GM19372 (cell line): Measurements from ENCODE around the gene SVEP1.
"Not testable (repeated sequence)": the region's sequence is repeated elsewhere in the genome, so short reads cannot be mapped to it uniquely, and the experiment has no call there.

Experiments used
- ATAC-seq: cut with Tn5 transposase; IDR thresholded peaks from one replicate; pipeline ENCODE4 v1.9.1; 2021; ENCODE audit warnings: mild to moderate bottlenecking, low read depth, moderate library complexity; ENCODE audit not compliant: unreplicated experiment

The SVEP1 gene

DNA sequence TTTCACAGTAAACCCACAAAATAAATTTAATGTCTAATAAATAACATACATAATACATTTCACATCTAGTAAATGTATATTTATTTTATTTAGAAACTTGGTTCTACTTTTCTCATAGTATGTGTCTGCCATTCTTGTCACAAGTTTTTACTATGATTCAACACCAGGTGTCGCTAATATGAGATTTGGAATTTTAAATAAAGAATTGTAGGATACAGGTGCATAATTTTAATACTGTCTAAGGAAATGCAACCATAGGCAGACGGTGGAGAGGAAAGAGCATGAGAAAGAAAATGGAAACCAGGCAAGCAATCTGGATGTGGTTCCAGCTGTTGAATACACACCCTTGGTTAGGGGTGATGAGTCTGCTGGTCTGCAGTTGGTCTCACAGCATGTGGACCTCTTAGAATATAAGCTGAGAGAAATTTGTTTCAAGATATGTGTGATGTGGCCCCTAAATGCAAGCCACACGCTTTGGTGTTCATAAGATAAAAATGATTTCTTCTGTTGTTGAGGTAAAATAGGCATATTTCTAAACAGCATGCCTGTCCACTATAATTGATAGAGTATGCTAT lies 127.2 kb downstream of the SVEP1 start:
- ATAC-seq, result no peak

DNA sequence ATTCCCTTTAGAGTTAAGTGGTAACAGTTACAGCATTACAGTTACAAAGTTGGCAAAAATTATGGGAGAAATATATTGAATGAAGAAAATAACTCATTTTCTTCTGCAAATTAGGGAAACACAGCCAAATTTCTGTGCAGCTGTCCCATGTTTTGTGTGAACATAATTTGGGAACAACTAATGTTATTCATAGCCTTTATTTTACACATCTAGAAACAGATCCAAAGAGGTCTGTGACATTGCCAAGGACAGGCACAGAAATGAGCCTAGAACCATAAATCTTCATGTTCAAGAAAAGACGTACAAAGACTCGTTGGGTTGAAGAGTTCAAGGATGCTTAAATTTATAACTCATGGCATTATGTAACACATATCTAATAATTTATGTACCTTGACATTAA lies 127.8 kb downstream of the SVEP1 start:
- ATAC-seq, result no peak

DNA sequence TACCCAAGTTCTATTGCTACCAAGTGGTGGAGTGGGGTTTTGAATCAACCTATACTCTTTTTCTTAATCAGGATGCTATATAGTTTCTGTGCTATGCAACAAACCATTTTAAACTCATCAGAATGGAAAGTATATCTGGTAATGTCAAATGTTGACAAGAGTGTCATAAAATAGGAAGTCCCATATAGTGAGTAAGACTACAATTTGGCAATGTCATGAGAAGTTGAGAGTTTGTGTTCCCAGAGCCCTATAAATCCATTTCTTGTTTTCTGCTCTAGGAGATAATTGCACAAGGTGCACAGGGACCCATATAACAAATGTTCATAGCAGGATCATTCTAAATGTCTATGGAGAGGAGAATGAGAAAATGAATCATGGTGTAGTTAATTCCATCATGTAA lies 132.1 kb downstream of the SVEP1 start:
- ATAC-seq, result no peak

DNA sequence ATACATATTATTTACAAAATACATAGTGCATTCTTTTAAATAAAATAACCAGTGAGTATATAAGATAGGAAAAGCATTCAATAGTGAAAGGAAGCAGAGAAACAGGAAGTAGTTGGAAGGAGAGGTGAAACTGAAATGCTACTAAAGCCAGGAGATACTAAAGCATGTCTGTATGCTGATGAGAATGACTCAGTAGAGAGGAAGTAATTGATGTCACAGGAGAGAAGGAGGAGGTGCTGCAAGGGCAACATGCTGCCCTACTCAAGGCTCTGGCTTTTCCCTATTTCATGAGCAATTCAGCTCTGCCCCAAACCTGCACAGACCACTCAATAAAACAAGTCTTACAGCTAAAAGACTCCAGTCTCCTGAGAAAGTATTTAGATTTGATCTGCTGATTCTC lies 133.4 kb downstream of the SVEP1 start:
- no peak for ATAC-seq

DNA sequence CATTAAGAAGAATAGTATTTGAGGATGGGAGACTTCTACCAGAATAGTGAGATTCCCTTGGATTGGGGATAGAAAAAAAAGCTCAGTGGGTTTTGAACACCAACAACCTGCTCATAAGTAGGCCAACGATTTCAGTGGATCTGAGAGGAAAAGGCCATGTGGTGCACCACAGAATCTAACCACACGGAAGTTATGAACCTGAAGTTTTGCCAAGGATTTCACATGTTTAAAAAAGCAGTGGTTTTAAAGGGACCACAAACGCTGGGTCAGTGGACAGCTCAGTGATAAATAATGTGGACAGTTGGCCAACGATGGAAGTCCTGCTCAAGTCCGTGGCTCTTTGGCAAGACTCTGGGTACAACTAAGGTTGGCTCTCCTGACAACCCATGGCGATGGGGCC lies 134.6 kb downstream of the SVEP1 start:
- ATAC-seq, result no peak

DNA sequence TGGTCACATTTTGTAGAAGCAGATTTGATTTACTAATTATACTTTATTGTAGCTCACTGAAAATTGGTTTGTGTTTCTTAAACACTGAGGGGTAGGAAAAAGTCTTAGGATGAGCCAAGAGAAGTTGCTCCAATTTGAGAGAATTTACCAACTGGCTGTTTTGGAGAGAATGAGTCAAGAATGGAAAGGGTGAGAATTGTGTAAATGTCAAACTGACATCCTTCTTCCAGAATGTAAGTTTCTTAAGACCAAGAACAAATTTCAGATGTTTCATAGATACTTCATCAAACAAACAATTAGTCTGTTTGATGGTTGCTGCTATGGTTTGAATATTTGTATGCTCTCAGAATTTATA lies 135.7 kb downstream of the SVEP1 start:
- ATAC-seq, result no peak

DNA sequence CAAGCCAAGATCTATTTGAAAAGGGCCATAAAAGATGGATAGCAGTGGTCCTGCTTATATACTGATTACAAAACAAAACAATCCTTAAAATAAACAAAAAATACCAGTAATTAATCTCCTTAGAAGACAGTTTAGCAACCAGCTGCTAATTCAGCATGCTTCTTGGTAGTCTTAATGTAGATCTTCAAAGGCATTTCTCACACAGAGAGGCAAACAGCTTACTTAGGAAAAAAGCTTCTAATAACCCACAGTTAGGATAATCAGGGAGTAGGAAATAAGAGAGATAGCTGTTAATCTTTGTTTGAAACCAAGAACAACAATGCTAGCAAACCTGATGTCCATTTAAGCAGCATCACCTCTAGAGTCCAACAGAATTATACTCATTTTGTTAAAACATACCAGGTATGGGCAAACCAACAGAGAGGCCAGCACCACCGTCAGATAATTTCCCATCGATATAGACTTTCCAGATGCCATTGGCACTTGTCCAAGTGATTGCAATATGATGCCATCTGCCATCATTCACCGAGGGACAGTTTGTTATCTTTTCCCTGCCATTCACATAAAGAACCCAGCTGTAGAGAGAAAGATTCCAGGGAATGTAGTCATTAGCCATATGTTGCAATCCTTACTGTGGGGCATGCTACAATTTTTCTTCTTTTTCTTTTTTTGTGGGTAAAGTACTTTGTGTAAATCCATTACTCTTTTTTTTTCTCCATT lies 136.2 kb downstream of the SVEP1 start:
- ATAC-seq, result no peak

DNA sequence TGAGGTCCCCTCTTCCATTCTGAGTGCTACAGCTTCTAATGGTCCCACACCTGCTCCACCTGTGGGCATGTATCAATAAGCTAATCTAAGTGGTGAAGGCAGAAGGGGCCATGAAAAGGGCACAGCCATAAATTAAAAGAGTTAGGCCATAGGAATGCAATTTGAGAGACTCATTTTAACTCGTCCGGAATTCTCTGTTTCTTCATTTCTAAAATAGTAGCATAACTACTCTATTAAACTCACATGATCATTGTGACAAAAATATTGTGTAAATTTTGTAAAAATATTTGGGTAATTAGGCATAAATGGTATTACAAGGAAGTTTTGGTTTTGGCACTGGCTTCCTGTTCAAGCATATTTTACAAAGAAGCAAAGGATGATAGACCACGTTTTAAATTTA lies 138.7 kb downstream of the SVEP1 start:
- ATAC-seq, result no peak

DNA sequence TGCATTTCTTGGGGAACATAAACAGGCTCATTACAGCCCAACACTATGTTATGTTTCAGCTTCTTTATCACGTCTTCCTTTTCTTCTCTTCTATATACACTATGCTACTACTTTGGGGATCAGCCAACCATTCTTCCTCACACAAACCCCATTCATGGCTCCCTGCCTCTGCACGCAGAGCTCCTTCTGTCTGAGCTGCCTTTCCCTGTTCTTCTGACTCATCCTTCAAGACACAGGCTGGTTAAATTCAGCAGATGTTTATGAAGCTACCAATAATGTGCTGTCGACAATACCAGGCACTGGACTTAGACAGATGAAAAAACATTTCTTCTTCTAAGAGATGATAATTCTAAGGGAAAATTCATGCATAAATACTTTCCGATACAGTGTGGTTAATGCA lies 139.4 kb downstream of the SVEP1 start:
- no peak for ATAC-seq

DNA sequence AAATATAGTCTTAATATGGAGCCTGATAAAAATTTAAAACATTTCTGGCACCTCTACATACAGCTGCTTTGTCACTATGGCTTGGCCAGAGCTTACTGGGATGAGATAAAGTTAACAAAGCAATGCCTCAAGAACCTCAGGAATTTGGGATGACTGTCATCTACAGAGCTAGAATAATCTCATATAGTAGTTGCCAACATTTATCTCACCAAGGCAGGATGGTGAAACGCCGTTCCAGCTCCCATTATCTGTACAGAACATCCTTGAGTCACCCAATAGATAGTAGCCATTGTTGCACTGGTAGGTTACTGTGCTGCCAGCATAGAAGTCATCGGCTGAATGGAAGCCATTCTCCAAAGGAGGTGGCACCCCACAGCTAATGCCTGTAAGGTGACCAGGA lies 147.3 kb downstream of the SVEP1 start:
- no peak for ATAC-seq

DNA sequence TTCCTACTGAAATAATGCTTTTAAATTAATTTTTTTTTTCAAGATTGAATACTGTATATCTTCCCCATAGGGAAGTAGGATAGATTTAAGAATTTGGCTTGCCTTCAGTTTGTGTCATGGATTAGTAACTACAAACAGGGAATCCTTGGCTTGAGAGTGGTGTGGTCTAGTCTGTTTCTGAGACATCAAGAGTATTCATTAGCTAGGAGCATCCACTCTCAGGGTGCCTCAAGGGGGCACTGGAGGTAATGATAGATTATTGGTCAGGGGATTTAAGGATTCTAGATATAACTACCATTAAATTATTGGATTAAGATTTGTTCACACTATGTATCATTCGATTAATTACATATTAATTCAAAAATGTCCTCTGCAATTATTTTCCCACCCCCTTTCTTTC lies 150.1 kb downstream of the SVEP1 start:
- no peak for ATAC-seq

DNA sequence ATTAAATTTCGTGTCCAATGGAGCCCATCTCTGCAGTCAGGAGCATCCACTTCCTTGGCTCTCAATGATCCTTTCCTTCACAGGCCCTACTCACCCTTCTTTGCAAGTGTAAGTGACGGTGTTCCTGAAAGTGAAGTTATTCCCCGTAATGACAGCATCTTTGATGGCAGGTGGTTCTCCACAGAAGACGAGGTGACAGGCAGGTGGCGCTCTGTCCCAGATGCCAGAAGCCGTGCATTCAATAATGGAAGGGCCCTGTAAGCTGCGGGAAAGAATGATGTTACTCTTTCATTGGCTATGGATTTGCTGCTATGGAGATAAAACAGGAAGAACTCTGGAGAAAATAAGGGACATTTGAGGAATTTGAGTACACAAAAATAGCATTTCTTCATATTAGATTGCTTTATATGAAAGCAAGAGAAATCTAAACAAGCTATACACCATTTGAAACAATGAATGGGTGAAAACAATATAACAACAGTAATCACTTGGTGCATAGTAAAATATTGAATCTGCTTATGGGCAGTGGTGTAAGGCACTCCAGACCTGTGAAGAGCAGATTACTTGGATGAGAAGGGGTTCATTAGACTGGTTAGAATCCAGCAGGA lies 151.9 kb downstream of the SVEP1 start:
- no peak for ATAC-seq

DNA sequence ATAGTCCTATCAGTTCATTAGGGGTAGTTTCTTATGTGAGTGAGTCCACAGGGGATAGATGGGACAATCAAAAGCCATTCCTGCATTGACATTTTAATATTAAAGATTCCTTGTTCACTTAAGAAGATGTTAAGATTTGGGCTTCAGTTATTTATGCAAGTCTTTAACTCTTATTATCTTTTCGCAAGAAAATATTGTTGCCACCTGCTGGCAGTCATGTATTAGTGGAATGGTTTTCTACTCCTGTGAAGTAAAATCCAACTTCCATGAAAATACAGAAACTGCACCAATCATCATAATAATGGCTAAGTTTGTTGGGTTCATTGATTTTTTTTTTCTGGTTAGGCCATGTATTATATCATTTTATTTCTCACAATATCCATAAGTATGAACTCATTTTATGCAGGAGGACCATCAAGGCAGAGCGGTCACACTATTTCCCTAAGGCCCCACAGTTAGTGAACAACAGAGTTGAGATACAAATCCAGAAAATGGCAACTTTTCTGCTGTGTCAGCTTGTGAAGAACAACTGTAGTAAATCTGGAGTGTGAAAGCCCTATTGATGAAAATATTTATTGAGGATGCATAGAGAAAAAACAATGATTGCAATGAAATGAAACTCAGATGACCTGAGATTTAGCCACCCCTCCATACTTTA lies 153.4 kb downstream of the SVEP1 start:
- no peak for ATAC-seq

DNA sequence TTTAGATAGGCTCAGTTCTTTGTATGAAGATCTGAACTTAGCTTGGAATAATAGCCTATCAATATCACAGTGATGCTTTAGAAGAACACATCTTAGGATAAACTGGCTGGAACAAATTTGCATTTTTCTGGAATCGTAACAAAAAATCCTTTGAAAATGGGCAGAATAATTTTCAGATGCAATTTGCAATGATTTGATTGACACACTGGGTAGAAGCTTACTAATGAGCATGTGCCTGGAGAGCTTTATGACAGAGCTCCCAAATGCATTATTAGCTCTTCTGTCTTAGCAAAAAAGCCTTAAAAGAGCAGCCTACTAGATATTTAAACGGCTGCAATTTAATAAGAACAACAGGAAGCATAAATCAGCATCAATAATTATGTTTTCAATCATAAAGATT lies 165.1 kb downstream of the SVEP1 start:
- ATAC-seq, result no peak

DNA sequence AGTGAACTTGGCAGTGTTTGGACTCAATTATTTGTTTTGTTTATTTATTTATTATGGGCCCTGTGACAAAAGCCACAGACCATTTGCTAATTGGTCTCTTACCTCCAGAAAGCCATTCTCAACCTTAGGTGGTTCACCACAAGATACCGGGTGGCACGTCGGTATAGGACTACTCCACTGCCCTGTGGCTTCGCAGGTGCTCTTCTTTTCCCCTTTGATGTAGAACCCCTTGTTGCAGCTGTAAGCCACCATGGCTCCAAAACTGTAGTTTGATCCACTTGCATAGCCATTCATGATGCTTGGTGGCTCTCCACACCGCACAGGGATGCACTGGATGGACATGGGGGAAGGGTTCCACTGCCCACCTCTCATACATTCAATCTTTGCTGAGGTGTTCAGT lies 168.6 kb downstream of the SVEP1 start:
- ATAC-seq, result no peak

DNA sequence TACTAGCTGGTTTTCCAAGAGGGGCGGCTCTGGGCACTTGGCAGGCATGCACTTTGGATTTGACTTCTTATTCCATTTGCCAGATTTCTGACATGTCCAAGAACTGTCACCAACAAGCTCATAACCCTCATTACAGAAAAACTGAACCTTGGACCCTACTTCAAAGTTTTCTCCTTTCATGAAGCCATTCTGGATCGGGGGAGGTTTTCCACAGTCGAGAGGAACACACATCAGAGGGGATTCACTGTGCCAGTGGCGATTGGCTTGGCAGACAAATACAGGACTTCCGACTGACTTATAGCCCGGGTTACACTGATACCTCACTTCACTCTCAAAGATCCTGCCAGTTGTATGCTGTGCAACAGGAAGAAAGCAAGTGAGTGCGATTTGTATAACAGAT lies 170.9 kb downstream of the SVEP1 start:
- no peak for ATAC-seq

DNA sequence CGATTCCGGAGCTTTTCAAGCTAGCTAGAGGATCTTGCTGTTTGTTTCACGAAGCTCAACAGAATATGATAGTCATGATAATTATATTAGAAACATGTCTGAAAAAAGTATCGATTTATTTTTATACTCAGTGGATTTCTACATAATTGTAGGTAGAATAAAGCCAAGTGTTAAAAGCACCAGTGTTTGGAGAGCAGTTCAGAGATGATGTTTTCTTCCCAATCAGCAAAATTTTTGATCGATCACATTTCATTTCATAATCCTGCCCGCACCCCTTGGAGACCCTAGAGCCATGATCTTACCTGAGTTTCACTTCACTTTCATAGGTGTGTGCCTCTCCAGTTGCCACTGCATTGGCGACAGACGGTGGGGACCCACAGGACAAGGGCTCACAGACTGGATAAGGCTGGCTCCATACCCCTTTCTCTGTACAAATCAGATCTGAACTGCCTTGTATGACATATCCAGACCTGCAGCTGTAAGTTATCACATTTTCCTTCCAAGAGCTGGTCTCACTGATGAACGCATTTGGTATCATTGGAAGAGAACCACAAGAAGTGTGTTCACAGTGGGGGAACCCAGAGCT lies 173.6 kb downstream of the SVEP1 start:
- no peak for ATAC-seq

DNA sequence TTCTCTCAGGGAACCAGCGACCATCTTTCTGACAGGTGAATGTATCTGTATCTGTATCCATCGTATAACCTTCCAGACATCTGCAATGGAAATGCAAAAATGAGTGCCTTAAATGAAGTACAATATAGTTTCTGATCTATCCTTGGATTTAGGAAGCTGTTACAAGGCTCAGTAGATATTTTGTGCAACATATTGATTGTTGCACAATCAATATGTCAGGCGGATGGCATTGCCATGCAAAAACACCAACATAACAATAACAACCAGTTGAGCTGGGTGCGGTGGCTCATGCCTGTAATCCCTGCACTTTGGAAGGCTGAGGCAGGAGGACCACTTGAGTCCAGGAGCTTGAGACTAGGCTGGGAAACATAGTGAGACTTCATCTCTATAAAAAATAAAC lies 175.1 kb downstream of the SVEP1 start:
- no peak for ATAC-seq

DNA sequence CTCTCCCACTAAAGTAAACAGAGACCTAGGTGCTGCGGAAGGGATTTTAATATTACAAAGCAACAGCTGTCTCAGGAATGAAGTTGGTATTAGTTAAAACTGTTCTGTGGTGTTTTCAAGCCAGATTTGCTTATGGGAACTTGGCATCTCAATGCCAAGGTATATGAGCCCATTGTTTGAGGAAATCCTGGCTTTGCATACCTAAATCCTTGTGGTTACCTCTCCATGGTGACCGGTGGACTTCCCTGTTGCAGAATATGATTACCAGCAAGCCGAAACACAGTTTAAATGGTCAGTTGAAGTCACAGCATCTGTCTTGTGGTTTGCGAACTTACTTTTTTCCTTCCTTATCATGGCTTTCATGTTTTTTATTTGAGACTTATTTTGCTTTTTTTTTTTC lies 179.6 kb downstream of the SVEP1 start:
- ATAC-seq, result no peak

DNA sequence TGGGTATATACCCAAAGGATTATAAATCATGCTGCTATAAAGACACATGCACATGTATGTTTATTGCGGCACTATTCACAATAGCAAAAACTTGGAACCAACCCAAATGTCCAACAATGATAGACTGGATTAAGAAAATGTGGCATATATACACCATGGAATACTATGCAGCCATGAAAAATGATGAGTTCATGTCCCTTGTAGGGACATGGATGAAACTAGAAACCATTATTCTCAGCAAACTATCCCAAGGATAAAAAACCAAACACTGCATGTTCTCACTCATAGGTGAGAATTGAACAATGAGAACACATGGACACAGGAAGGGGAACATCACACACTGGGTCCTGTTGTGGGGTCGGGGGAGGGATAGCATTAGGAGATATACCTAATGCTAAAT lies 180.5 kb downstream of the SVEP1 start:
- ATAC-seq, result not testable (repeated sequence)

DNA sequence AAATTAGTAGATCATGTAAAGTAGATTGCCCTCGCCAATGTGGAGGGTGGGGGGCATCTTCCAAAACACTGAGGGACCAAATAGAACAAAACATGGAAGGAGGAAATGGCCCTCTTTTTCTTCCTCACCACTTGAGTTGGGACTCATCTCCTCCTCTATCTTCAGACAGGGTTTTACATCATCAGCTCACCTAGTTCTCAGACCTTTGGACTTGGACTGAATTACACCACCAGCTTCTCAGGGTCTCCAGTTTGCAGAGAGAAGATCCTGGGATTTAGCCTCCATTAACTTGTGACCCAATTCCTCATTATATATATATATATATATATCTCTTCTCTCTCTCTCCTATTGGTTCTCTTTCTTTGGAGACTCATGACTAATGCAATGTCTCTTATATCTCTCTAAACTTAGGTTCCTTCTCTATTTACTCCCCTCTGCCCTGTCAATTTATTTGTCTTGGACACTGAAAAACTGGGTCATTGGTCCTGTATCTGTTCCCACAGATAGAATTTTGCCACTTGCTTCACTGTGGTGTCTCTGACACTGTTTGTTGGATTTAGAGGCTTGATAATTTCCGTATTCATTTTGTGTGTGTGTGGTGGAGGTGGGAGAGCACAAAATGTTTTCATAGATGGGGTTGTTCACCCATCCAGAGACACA lies 187.6 kb downstream of the SVEP1 start:
- no peak for ATAC-seq
